ENCODE measurements around the gene FARS2. TPM values are rescaled to one million over a fixed set of nuclear protein-coding genes. Genes with fewer than 3 reads are reported as not detected.

Gene FARS2
- total and polyA plus RNA-seq, 5 donors from 2014 or later: 26.9 to 39.7 (median 34.9) TPM

- H3K27ac Mint-ChIP-seq: no peak overlapping the region
- no peak overlapping the region for H3K4me3 Mint-ChIP-seq
- H3K36me3 Mint-ChIP-seq: peaks cover 39% of the 10 kb centered on the region
- H3K9me3 Mint-ChIP-seq: peaks cover 0 to 11% (median 6%) of the 10 kb centered on the region in 7 donors
- no peaks in the 10 kb centered on the region for H3K27me3 ChIP-seq (ENCODE audit: control insufficient read depth, insufficient read depth, low read length)
- no peak overlapping the region for H3K27ac ChIP-seq (ENCODE audit: insufficient read depth, low read length, poor library complexity, severe bottlenecking)
- no peak overlapping the region for H3K4me3 ChIP-seq (ENCODE audit: low read depth, low read length)
- H3K36me3 ChIP-seq (ENCODE audit: control insufficient read depth, insufficient read depth, low read length): peaks cover 8% of the 10 kb centered on the region
- ATAC-seq (ENCODE audit: low read depth in 2 of 2) (no peak), DNase-seq (no peak)
- H3K9me3 ChIP-seq (ENCODE audit: control insufficient read depth in 2 of 2, low read length in 2 of 2): peaks cover 0 to 4% of the 10 kb centered on the region in 2 experiments
- peaks cover 5 to 21% (median 9%) of the 10 kb centered on the region in 4 donors for H3K4me1 Mint-ChIP-seq
- H3K4me1 ChIP-seq (ENCODE audit: control insufficient read depth, insufficient read depth, low read length, poor library complexity, severe bottlenecking): no peaks in the 10 kb centered on the region
- H3K27me3 Mint-ChIP-seq: no peaks in the 10 kb centered on the region
Observed at GRCh38 chr6:5435449-5435848, 174.1 kb downstream of the FARS2 start.

DNA sequence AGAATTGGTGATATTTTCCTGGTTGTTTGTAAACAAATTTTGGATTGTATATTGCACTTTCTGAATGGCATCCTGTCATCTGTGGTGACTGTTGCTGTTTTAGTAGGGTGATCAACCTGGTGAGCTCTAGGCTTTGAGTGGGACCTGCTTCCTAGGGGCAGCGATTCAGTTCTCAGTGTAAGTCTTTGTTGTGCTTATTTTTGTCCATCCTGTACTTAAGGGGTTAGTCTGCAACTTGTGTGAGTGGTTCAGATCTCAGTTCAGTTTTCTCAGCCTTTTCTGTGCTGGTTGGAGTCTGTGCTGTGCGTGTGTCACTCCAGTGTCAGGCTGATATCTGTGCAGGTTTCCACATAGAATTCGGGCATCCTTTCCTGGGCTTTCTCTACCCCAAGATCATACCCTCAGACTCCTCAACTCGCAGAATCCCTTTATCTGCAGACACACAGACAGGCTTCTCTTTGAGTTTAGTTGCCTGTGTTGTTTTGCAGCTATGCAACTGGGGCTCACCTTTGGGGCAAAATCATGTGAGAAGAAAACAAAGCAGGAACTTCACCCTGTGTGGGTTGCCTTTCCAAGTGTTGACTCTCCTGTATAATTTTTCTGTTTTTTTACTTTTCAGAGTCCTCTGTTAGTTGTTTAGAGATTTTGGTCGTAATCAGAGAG is 177.7 kb downstream of the FARS2 start:
- H3K27me3 ChIP-seq (ENCODE audit: control insufficient read depth, insufficient read depth, low read length): no peaks in the 10 kb centered on the region
- no peak overlapping the region for H3K4me3 ChIP-seq (ENCODE audit: low read depth, low read length)
- Mint-ChIP-seq H3K36me3 (peaks cover 37% of the 10 kb centered on the region), H3K4me1 (peaks cover 5 to 22% (median 11%) of the 10 kb centered on the region in 4 donors), H3K4me3 (no peak overlapping the region), H3K27ac (peak overlapping the region in 1 of 3 donors; percentile 67), H3K27me3 (no peaks in the 10 kb centered on the region), H3K9me3 (peaks cover 0 to 11% (median 6%) of the 10 kb centered on the region in 7 donors)
- DNase-seq (no peak), ATAC-seq (ENCODE audit: low read depth in 2 of 2) (no peak)
- peaks cover 0 to 4% of the 10 kb centered on the region in 2 experiments for H3K9me3 ChIP-seq (ENCODE audit: control insufficient read depth in 2 of 2, low read length in 2 of 2)
- no peak overlapping the region for H3K27ac ChIP-seq (ENCODE audit: insufficient read depth, low read length, poor library complexity, severe bottlenecking)
- H3K4me1 ChIP-seq (ENCODE audit: control insufficient read depth, insufficient read depth, low read length, poor library complexity, severe bottlenecking): no peaks in the 10 kb centered on the region
- no peaks in the 10 kb centered on the region for H3K36me3 ChIP-seq (ENCODE audit: control insufficient read depth, insufficient read depth, low read length)

GRCh38 chr6:5439749-5440148 is 178.4 kb downstream of the FARS2 start:
- no peak overlapping the region for H3K27ac ChIP-seq (ENCODE audit: insufficient read depth, low read length, poor library complexity, severe bottlenecking)

GRCh38 chr6:5442319-5442718 is 181.0 kb downstream of the FARS2 start:
- Mint-ChIP-seq H3K9me3 (peaks cover 0 to 4% (median 3%) of the 10 kb centered on the region in 7 donors), H3K36me3 (peaks cover 19% of the 10 kb centered on the region), H3K27ac (peak overlapping the region in 1 of 3 donors; percentile 49), H3K4me3 (no peak overlapping the region), H3K27me3 (no peaks in the 10 kb centered on the region), H3K4me1 (peaks cover 5 to 19% (median 12%) of the 10 kb centered on the region in 4 donors)
- peaks cover 0 to under 1% of the 10 kb centered on the region in 2 experiments for H3K9me3 ChIP-seq (ENCODE audit: control insufficient read depth in 2 of 2, low read length in 2 of 2)
- H3K36me3 ChIP-seq (ENCODE audit: control insufficient read depth, insufficient read depth, low read length): peaks cover 2% of the 10 kb centered on the region
- no peak for ATAC-seq (ENCODE audit: low read depth in 2 of 2)
- no peak overlapping the region for H3K4me3 ChIP-seq (ENCODE audit: low read depth, low read length)
- no peak for DNase-seq
- no peak overlapping the region for H3K27ac ChIP-seq (ENCODE audit: insufficient read depth, low read length, poor library complexity, severe bottlenecking)
- no peaks in the 10 kb centered on the region for H3K27me3 ChIP-seq (ENCODE audit: control insufficient read depth, insufficient read depth, low read length)
- H3K4me1 ChIP-seq (ENCODE audit: control insufficient read depth, insufficient read depth, low read length, poor library complexity, severe bottlenecking): no peaks in the 10 kb centered on the region

More at GRCh38 chr6:5439749-5440148, 178.4 kb downstream of the FARS2 start:
- Histone ChIP-seq H3K27me3 (ENCODE audit: control insufficient read depth, insufficient read depth, low read length) (no peaks in the 10 kb centered on the region), H3K9me3 (ENCODE audit: control insufficient read depth in 2 of 2, low read length in 2 of 2) (peaks cover 0 to 4% of the 10 kb centered on the region in 2 experiments), H3K4me1 (ENCODE audit: control insufficient read depth, insufficient read depth, low read length, poor library complexity, severe bottlenecking) (no peaks in the 10 kb centered on the region), H3K36me3 (ENCODE audit: control insufficient read depth, insufficient read depth, low read length) (no peaks in the 10 kb centered on the region), H3K4me3 (ENCODE audit: low read depth, low read length) (no peak overlapping the region)
- no peaks in the 10 kb centered on the region for H3K27me3 Mint-ChIP-seq
- H3K4me1 Mint-ChIP-seq: peaks cover 3 to 18% (median 11%) of the 10 kb centered on the region in 4 donors
- no peak overlapping the region for H3K4me3 Mint-ChIP-seq
- ATAC-seq (ENCODE audit: low read depth in 2 of 2): no peak
- peaks cover 0 to 11% (median 6%) of the 10 kb centered on the region in 7 donors for H3K9me3 Mint-ChIP-seq
- H3K27ac Mint-ChIP-seq: peak overlapping the region in 2 of 3 donors; percentile 28 to 56
- DNase-seq: no peak
- peaks cover 33% of the 10 kb centered on the region for H3K36me3 Mint-ChIP-seq

- H3K36me3 Mint-ChIP-seq: peaks cover 13% of the 10 kb centered on the region
- H3K4me1 Mint-ChIP-seq: peaks cover 5 to 21% (median 12%) of the 10 kb centered on the region in 4 donors
- Histone ChIP-seq H3K4me3 (ENCODE audit: low read depth, low read length) (no peak overlapping the region), H3K27me3 (ENCODE audit: control insufficient read depth, insufficient read depth, low read length) (no peaks in the 10 kb centered on the region), H3K36me3 (ENCODE audit: control insufficient read depth, insufficient read depth, low read length) (peaks cover 2% of the 10 kb centered on the region), H3K4me1 (ENCODE audit: control insufficient read depth, insufficient read depth, low read length, poor library complexity, severe bottlenecking) (no peaks in the 10 kb centered on the region), H3K9me3 (ENCODE audit: control insufficient read depth in 2 of 2, low read length in 2 of 2) (no peaks in the 10 kb centered on the region), H3K27ac (ENCODE audit: insufficient read depth, low read length, poor library complexity, severe bottlenecking) (no peak overlapping the region)
- H3K27ac Mint-ChIP-seq: peak overlapping the region in 1 of 3 donors; percentile 6
- ATAC-seq (ENCODE audit: low read depth in 2 of 2) (no peak), DNase-seq (no peak)
- peaks cover 0 to 4% (median 0%) of the 10 kb centered on the region in 7 donors for H3K9me3 Mint-ChIP-seq
- no peak overlapping the region for H3K4me3 Mint-ChIP-seq
- H3K27me3 Mint-ChIP-seq: no peaks in the 10 kb centered on the region
Observed at GRCh38 chr6:5442916-5443315, 181.6 kb downstream of the FARS2 start.

DNA sequence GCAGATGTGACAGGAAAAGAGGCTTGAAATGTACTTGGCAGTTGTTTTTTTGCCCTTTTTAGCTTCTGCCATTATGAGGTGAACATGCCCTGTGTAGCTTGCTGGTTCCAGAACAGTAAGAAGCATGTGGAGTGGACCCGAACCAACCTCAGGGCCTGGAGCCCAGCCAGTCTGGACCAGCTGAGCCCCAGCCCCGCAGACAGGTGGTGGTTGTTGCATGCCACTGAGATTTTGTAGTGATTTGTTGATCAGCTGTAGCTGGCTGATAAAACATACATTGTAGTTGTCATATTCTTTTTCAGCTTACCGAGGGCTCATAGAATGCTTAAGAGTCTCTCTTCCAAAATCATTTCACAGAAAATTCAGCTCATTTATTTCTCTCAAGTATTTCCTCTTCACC is 182.2 kb downstream of the FARS2 start:
- no peak overlapping the region for H3K27ac Mint-ChIP-seq
- H3K4me3 ChIP-seq (ENCODE audit: low read depth, low read length): no peak overlapping the region
- no peaks in the 10 kb centered on the region for H3K9me3 ChIP-seq (ENCODE audit: control insufficient read depth in 2 of 2, low read length in 2 of 2)
- DNase-seq (no peak), ATAC-seq (ENCODE audit: low read depth in 2 of 2) (no peak)
- peaks cover 2% of the 10 kb centered on the region for H3K36me3 ChIP-seq (ENCODE audit: control insufficient read depth, insufficient read depth, low read length)
- H3K27me3 Mint-ChIP-seq: no peaks in the 10 kb centered on the region
- H3K36me3 Mint-ChIP-seq: peaks cover 13% of the 10 kb centered on the region
- peaks cover 5 to 23% (median 12%) of the 10 kb centered on the region in 4 donors for H3K4me1 Mint-ChIP-seq
- H3K4me3 Mint-ChIP-seq: no peak overlapping the region
- H3K4me1 ChIP-seq (ENCODE audit: control insufficient read depth, insufficient read depth, low read length, poor library complexity, severe bottlenecking): no peaks in the 10 kb centered on the region
- H3K9me3 Mint-ChIP-seq: peaks cover 0 to 4% (median 0%) of the 10 kb centered on the region in 7 donors
- H3K27me3 ChIP-seq (ENCODE audit: control insufficient read depth, insufficient read depth, low read length): no peaks in the 10 kb centered on the region
- H3K27ac ChIP-seq (ENCODE audit: insufficient read depth, low read length, poor library complexity, severe bottlenecking): no peak overlapping the region

- DNase-seq (no peak), ATAC-seq (ENCODE audit: low read depth in 2 of 2) (no peak)
- no peak overlapping the region for H3K27ac ChIP-seq (ENCODE audit: insufficient read depth, low read length, poor library complexity, severe bottlenecking)
- Mint-ChIP-seq H3K36me3 (peaks cover 16% of the 10 kb centered on the region), H3K4me3 (no peak overlapping the region), H3K27me3 (no peaks in the 10 kb centered on the region), H3K27ac (no peak overlapping the region), H3K4me1 (peaks cover 0 to 14% (median 4%) of the 10 kb centered on the region in 4 donors), H3K9me3 (no peaks in the 10 kb centered on the region)
- peaks cover 2% of the 10 kb centered on the region for H3K36me3 ChIP-seq (ENCODE audit: control insufficient read depth, insufficient read depth, low read length)
- no peaks in the 10 kb centered on the region for H3K4me1 ChIP-seq (ENCODE audit: control insufficient read depth, insufficient read depth, low read length, poor library complexity, severe bottlenecking)
- H3K4me3 ChIP-seq (ENCODE audit: low read depth, low read length): no peak overlapping the region
- H3K27me3 ChIP-seq (ENCODE audit: control insufficient read depth, insufficient read depth, low read length): no peaks in the 10 kb centered on the region
- H3K9me3 ChIP-seq (ENCODE audit: control insufficient read depth in 2 of 2, low read length in 2 of 2): no peaks in the 10 kb centered on the region
Observed at GRCh38 chr6:5446362-5447075, 185.2 kb downstream of the FARS2 start.
